ENCODE results near the gene KLRD1. TPM values are rescaled to one million over a fixed set of nuclear protein-coding genes. Genes with fewer than 3 reads are reported as not detected.

KLRD1 gene
- total RNA-seq = 1 to 10 TPM in 2 of 4 donors, under 1 TPM in 2; under 0.01 to 4.1 (median 2.1) TPM

DNA sequence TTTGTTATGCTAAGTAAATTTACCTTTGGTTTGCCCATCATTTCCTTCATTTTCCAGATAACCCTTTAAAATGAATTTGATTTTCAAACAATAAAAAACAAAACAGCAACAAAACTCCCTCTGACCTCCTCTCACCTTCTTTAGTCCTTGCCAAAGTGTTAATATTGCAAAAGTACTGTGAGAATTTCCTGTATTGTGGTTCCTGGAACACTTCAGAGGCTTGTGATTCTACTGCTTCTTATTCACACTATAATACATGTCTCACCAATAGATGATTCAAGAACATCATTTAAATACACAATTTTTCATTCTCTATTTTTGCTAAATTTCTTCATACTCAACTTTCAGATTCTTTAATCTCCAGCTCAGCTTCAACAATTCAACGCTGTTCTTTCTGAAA, at the start of gene KLRD1:
TSS of gene KLRD1 (plus strand) at position 241 of the 400 bp plus-strand sequence. CDS start 208 bp downstream, outside the sequence.
- intact Hi-C loops (cut with DNase I; ENCODE audit: low total_unique reads) = no loop called here
- Histone ChIP-seq H3K4me1 (no peaks in the 10 kb centered on the region), H3K9me3 (no peaks in the 10 kb centered on the region), H3K36me3 (no peaks in the 10 kb centered on the region), H3K27me3 (no peaks in the 10 kb centered on the region), H3K27ac (no peak within 1 kb of the TSS), H3K4me3 (no peak within 1 kb of the TSS)
- TF ChIP-seq POLR2A (IDR thresholded peaks at IDR 0.05) = no peak
- TF ChIP-seq, protein P1, sequence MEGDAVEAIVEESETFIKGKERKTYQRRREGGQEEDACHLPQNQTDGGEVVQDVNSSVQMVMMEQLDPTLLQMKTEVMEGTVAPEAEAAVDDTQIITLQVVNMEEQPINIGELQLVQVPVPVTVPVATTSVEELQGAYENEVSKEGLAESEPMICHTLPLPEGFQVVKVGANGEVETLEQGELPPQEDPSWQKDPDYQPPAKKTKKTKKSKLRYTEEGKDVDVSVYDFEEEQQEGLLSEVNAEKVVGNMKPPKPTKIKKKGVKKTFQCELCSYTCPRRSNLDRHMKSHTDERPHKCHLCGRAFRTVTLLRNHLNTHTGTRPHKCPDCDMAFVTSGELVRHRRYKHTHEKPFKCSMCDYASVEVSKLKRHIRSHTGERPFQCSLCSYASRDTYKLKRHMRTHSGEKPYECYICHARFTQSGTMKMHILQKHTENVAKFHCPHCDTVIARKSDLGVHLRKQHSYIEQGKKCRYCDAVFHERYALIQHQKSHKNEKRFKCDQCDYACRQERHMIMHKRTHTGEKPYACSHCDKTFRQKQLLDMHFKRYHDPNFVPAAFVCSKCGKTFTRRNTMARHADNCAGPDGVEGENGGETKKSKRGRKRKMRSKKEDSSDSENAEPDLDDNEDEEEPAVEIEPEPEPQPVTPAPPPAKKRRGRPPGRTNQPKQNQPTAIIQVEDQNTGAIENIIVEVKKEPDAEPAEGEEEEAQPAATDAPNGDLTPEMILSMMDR (IDR thresholded peaks at IDR 0.05) = no peak
- no peak for DNase-seq

DNA sequence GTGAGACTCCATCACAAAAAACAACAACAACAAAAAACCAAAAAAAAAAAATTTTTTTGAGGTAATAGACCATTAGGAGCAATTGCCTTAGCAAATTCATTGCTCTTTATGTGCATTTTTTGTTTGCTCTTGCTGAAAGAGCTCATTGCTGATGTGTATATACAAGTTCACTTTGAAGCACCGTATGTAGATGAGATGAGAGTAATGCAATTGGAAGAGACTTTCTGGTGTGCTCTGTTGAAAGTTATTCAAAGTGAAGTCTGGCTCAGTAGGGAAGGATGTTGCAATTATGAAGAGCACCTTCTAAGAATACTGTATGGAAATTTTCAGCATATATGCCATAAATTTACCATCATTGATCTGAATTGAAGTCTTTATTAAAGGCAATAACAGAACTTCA, 46.7 kb upstream of the KLRD1 start:
- DNase-seq = no peak
- Histone ChIP-seq H3K9me3 (no peaks in the 10 kb centered on the region), H3K4me3 (no peak overlapping the region), H3K27me3 (no peaks in the 10 kb centered on the region), H3K36me3 (no peaks in the 10 kb centered on the region), H3K4me1 (no peaks in the 10 kb centered on the region), H3K27ac (no peak overlapping the region)
- intact Hi-C loops (cut with DNase I; ENCODE audit: low total_unique reads) = no loop called here
- no peak for TF ChIP-seq POLR2A (IDR thresholded peaks at IDR 0.05)
- TF ChIP-seq, protein P1 (IDR thresholded peaks at IDR 0.05) = no peak

- Histone ChIP-seq H3K4me1 (no peaks in the 10 kb centered on the region), H3K4me3 (no peak overlapping the region), H3K9me3 (no peaks in the 10 kb centered on the region), H3K27me3 (no peaks in the 10 kb centered on the region), H3K27ac (no peak overlapping the region), H3K36me3 (no peaks in the 10 kb centered on the region)
- intact Hi-C loops (cut with DNase I; ENCODE audit: low total_unique reads) = no loop called here
- TF ChIP-seq, protein P1 (IDR thresholded peaks at IDR 0.05) = no peak
- TF ChIP-seq POLR2A (IDR thresholded peaks at IDR 0.05) = no peak
- no peak for DNase-seq
Measured at GRCh38 chr12:10268037-10268436, 39.6 kb upstream of the KLRD1 start.

DNA sequence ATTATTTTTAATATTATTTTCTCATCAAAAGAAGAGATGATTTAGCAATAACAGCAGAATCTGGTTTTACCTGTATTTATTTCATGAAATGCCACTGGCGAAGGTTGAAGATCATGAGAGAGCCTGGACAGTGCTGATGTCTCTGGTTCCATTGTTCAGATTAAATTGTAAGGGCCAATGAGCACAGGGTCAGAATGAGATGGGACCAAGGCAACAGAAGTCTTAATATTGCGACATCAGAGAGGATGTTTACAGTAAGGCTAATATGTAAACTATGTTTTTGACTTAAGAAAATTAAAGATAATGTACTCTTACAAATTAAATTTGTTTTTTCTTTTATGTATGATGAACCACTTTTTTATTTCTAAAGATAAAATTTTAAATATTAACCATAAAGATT, 35.2 kb upstream of the KLRD1 start:
- no peak overlapping the region for H3K27ac ChIP-seq
- TF ChIP-seq, protein P1 (IDR thresholded peaks at IDR 0.05) = no peak
- no peak for TF ChIP-seq POLR2A (IDR thresholded peaks at IDR 0.05)
- intact Hi-C loops (cut with DNase I; ENCODE audit: low total_unique reads) = no loop called here

DNA sequence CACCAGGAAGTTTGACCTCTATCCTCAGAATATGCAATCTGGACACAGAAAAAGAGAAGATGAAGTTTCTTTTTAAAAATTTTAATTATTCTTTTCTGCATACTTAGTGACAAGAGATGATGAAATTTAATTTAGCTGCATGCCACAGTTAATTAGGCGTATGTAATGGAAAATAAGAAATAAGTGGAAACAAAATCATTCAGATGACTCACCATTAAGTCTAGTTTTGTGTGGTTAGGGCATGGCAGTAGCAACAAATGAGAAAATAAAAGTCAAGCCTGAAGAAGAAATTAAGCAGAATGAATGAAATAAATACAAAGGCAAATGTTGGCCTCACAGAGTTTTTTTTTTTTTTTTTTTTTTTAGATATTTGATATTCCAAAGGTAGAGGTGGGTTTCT, 30.9 kb upstream of the KLRD1 start:
- H3K4me3 ChIP-seq = no peak overlapping the region
- no peaks in the 10 kb centered on the region for H3K4me1 ChIP-seq
- H3K9me3 ChIP-seq = no peaks in the 10 kb centered on the region
- intact Hi-C loops (cut with DNase I; ENCODE audit: low total_unique reads) = no loop called here
- no peaks in the 10 kb centered on the region for H3K27me3 ChIP-seq
- TF ChIP-seq, protein P1 (IDR thresholded peaks at IDR 0.05) = no peak
- TF ChIP-seq POLR2A (IDR thresholded peaks at IDR 0.05) = no peak
- H3K27ac ChIP-seq = no peak overlapping the region
- DNase-seq = no peak
- H3K36me3 ChIP-seq = no peaks in the 10 kb centered on the region

More for the DNA sequence above, 35.2 kb upstream of the KLRD1 start:
- H3K27me3 ChIP-seq = no peaks in the 10 kb centered on the region
- no peak for DNase-seq
- H3K36me3 ChIP-seq = no peaks in the 10 kb centered on the region
- no peaks in the 10 kb centered on the region for H3K9me3 ChIP-seq
- no peak overlapping the region for H3K4me3 ChIP-seq
- no peaks in the 10 kb centered on the region for H3K4me1 ChIP-seq
